Measurements from ENCODE around the gene ZNF428.

DNA sequence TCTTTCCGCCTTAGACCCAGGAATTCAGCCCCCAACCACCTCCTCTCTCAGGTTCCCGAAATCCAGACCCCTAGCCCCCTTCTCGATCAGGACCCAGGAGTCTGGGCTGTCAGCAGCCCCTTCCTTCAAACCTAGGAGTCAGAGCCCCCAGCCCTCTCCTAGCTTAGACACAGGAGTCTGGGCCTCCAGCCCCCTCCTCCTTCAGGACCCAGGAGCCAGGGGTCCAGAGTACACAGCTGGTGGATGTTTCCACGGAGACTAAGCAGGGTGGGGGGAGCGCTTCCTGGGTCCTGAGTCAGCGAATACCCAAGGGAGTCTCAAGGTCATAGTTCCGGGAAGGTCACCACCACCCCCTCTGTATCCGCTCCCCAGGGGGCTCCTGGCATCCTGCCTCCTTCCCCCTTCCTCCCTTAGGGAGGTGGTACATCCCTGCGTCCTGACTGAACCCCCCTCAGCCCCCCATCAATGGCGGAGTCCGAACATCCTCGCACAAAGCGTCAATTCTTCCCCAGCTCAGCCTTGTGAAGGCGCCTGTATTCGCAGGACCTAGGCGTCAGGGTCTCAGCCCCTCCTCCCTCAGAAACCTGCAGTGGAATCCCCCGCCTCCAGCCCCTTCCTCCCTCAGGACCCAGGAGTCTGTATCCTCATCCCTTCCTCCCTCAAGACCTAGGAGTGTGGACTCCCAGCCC, 15.6 kb upstream of the ZNF428 start:
- TF ChIP-seq POLR2A (IDR thresholded peaks at IDR 0.05): no peak
- TF ChIP-seq, protein P1, sequence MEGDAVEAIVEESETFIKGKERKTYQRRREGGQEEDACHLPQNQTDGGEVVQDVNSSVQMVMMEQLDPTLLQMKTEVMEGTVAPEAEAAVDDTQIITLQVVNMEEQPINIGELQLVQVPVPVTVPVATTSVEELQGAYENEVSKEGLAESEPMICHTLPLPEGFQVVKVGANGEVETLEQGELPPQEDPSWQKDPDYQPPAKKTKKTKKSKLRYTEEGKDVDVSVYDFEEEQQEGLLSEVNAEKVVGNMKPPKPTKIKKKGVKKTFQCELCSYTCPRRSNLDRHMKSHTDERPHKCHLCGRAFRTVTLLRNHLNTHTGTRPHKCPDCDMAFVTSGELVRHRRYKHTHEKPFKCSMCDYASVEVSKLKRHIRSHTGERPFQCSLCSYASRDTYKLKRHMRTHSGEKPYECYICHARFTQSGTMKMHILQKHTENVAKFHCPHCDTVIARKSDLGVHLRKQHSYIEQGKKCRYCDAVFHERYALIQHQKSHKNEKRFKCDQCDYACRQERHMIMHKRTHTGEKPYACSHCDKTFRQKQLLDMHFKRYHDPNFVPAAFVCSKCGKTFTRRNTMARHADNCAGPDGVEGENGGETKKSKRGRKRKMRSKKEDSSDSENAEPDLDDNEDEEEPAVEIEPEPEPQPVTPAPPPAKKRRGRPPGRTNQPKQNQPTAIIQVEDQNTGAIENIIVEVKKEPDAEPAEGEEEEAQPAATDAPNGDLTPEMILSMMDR (IDR thresholded peaks at IDR 0.05): no peak

All from thyroid gland (tissue), 4 donors.